A673 (cell line): ENCODE data around the gene HSPG2.

Source experiments
- EZH2 ChIP-seq: fragments of 200-600 bp; sonication (generic); IDR thresholded peaks from 2 replicates; pipeline ENCODE4 v1.6.1; 2017; ENCODE audit warnings: borderline replicate concordance, low read depth, mild to moderate bottlenecking, mixed read lengths, antibody characterized with exemption, low read length; ENCODE audit not compliant: poor library complexity, severe bottlenecking
- TF ChIP-seq, protein P1 (sequence below): fragments of 300-800, 200-600 bp; sonication (generic); conservative IDR thresholded peaks from 2 replicates; pipeline ENCODE4 v1.5.1; 2017; ENCODE audit warnings: low read depth, mild to moderate bottlenecking, antibody characterized with exemption, low read length, moderate library complexity, mixed read lengths

- TF ChIP-seq, protein P1, sequence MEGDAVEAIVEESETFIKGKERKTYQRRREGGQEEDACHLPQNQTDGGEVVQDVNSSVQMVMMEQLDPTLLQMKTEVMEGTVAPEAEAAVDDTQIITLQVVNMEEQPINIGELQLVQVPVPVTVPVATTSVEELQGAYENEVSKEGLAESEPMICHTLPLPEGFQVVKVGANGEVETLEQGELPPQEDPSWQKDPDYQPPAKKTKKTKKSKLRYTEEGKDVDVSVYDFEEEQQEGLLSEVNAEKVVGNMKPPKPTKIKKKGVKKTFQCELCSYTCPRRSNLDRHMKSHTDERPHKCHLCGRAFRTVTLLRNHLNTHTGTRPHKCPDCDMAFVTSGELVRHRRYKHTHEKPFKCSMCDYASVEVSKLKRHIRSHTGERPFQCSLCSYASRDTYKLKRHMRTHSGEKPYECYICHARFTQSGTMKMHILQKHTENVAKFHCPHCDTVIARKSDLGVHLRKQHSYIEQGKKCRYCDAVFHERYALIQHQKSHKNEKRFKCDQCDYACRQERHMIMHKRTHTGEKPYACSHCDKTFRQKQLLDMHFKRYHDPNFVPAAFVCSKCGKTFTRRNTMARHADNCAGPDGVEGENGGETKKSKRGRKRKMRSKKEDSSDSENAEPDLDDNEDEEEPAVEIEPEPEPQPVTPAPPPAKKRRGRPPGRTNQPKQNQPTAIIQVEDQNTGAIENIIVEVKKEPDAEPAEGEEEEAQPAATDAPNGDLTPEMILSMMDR = no peak
- no peak for TF ChIP-seq EZH2
Measured at GRCh38 chr1:21853131-21853427, 84.0 kb downstream of the HSPG2 start.
